Activated CD4-positive, alpha-beta T cell treated with anti-CD3 and anti-CD28 coated beads, Interleukin-2, amount 50 U/mL, for 48 hours (primary cell): ENCODE data around the gene VDAC1.
"Not testable (repeated sequence)": the region's sequence is repeated elsewhere in the genome, so short reads cannot be mapped to it uniquely, and the experiment has no call there.

Source experiments
- DNase-seq, 2 experiments: peaks; one replicate each; pipeline ENCODE4 v3.0.0-alpha.2; 2020

VDAC1 gene

GRCh38 chr5:133938039-133938821 lies 66.5 kb downstream of the VDAC1 start:
- DNase-seq = no peak

GRCh38 chr5:133937628-133938027 lies 67.1 kb downstream of the VDAC1 start:
- DNase-seq = not testable (repeated sequence)

GRCh38 chr5:133936651-133937015 lies 68.1 kb downstream of the VDAC1 start:
- DNase-seq = no peak

- DNase-seq = not testable (repeated sequence)
Measured at GRCh38 chr5:133935991-133936650, 68.7 kb downstream of the VDAC1 start.

GRCh38 chr5:133935667-133935940 lies 69.2 kb downstream of the VDAC1 start:
- no peak for DNase-seq

- DNase-seq = no peak
Measured at GRCh38 chr5:133934822-133935666, 69.7 kb downstream of the VDAC1 start.

- no peak for DNase-seq
Measured at GRCh38 chr5:133934311-133934710, 70.5 kb downstream of the VDAC1 start.

- DNase-seq = no peak
Measured at GRCh38 chr5:133933670-133934295, 71.0 kb downstream of the VDAC1 start.

- no peak for DNase-seq
Measured at GRCh38 chr5:133933169-133933509, 71.6 kb downstream of the VDAC1 start.

- DNase-seq = no peak
Measured at GRCh38 chr5:133932441-133933168, 72.2 kb downstream of the VDAC1 start.

GRCh38 chr5:133931546-133931945 lies 73.2 kb downstream of the VDAC1 start:
- DNase-seq = no peak

- no peak for DNase-seq
Measured at GRCh38 chr5:133930813-133931090, 74.0 kb downstream of the VDAC1 start.

GRCh38 chr5:133930061-133930812 lies 74.5 kb downstream of the VDAC1 start:
- DNase-seq = peak; percentile 80 to 84

- peak in 1 of 2 experiments; percentile 35 for DNase-seq
Measured at GRCh38 chr5:133928587-133929393, 76.0 kb downstream of the VDAC1 start.

GRCh38 chr5:133927300-133928180 lies 77.2 kb downstream of the VDAC1 start:
- DNase-seq = no peak

GRCh38 chr5:133926489-133927299 lies 78.1 kb downstream of the VDAC1 start:
- no peak for DNase-seq

- DNase-seq = no peak
Measured at GRCh38 chr5:133925866-133926488, 78.8 kb downstream of the VDAC1 start.

- no peak for DNase-seq
Measured at GRCh38 chr5:133925269-133925668, 79.5 kb downstream of the VDAC1 start.
